AG04450 (cell line): Measurements from ENCODE around the gene MCF2L. TPM values are rescaled to one million over a fixed set of nuclear protein-coding genes. Genes with fewer than 3 reads are reported as not detected.

ENCODE experiments used
- CTCF ChIA-PET: fragments of 300-600, 350-600 bp; formaldehyde crosslinking; extraction: SDS; loops from one replicate; lab custom pipeline; 2022; ENCODE audit warnings: antibody characterized with exemption, inconsistent platforms; lab: Charles Lee
- POLR2A ChIA-PET: fragments of 350-600 bp; formaldehyde crosslinking; extraction: SDS; loops from one replicate; lab custom pipeline; 2021; ENCODE audit warnings: antibody characterized with exemption, inconsistent platforms; lab: Yijun Ruan, JAX
- DNase-seq: peaks from one replicate; pipeline ENCODE4 v3.0.0-alpha.2; 2011; ENCODE audit warnings: low read depth, low spot score
- H3K27ac ChIP-seq: one replicate; pipeline ENCODE4 v1.5.1; 2012; ENCODE audit warnings: low read depth, low read length, control low read depth
- H3K27me3 ChIP-seq: one replicate; pipeline ENCODE4 v1.6.0; 2012; ENCODE audit warnings: low read length; ENCODE audit not compliant: control insufficient read depth, insufficient read depth
- H3K4me3 ChIP-seq: 2 replicates; pipeline ENCODE4 v1.5.1; 2011; ENCODE audit warnings: mild to moderate bottlenecking, low read depth, low read length, control low read depth
- H3K9me3 ChIP-seq: 2 replicates; pipeline ENCODE4 v1.5.1; 2012; ENCODE audit warnings: low read length; ENCODE audit not compliant: control insufficient read depth, insufficient read depth
- CTCF ChIP-seq: IDR thresholded peaks from 2 replicates; pipeline ENCODE4 v1.5.1; 2011; ENCODE audit warnings: low read depth, low read length, control low read depth, inconsistent platforms
- polyA plus RNA-seq: library from polyadenylated mRNA; depleted of rRNA; stranded (reverse); fragments of >200 nt; gene quantifications from 2 replicates; pipeline ENCODE4 v1.2.3, GENCODE V29; 2011

The MCF2L gene
- polyA plus RNA-seq, 1 experiment, result 0.04 TPM

- no peak overlapping the region for H3K27ac ChIP-seq
- ChIA-PET CTCF (no interaction called here), POLR2A (no interaction called here)
- no peak overlapping the region for H3K4me3 ChIP-seq
- H3K27me3 ChIP-seq, result peaks cover 14% of the 10 kb centered on the region
- H3K9me3 ChIP-seq, result no peaks in the 10 kb centered on the region; the same call in 1 of the 2 replicates
- no peak for DNase-seq
- TF ChIP-seq CTCF, result peak; percentile 28
Observed at GRCh38 chr13:113086031-113086750, 117.2 kb downstream of the MCF2L start.

GRCh38 chr13:113086991-113087922 lies 118.2 kb downstream of the MCF2L start:
- H3K27ac ChIP-seq, result no peak overlapping the region
- CTCF ChIA-PET, result no interaction called here
- no peak for DNase-seq
- H3K9me3 ChIP-seq, result no peaks in the 10 kb centered on the region; the same call in 1 of the 2 replicates
- H3K4me3 ChIP-seq, result no peak overlapping the region
- peaks cover 15% of the 10 kb centered on the region for H3K27me3 ChIP-seq
- TF ChIP-seq CTCF, result no peak
- POLR2A ChIA-PET, result no interaction called here

DNA sequence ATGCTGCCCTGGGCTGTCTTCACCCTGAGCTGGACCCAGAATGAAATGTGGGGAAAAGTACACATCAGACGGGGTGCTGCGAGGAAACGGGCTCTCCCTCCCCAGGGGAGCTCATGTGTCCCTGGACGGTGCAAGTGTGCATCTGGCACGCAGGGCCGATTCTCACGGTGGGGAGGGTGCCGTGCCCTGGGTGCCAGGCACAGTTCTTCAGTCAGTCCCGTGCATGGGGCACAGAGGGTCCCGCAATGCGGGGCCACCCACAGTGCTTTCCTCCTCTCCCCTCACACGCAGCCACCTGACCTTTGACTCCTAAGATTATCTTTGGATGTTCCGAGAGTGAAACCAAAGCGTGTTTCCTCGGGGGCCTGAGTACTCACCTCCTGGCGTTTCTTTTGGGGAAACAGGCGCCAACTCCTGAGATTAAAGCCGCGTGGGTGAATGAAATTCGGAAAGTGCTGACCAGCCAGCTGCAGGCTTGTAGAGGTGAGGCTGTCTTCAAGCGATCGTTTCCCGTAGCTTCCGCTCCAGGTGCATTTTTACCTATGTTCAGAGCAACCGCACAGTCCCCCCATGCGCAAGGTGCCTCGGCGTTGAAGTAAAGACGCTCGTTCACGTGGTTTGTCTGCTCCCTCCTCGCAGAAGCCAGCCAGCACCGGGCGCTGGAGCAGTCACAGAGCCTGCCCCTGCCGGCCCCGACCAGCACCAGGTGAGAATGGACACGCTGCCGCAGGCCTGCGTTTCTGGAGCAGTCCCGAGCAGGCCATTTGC lies 119.1 kb downstream of the MCF2L start:
- ChIA-PET POLR2A (no interaction called here), CTCF (no interaction called here)
- H3K4me3 ChIP-seq, result no peak overlapping the region

DNA sequence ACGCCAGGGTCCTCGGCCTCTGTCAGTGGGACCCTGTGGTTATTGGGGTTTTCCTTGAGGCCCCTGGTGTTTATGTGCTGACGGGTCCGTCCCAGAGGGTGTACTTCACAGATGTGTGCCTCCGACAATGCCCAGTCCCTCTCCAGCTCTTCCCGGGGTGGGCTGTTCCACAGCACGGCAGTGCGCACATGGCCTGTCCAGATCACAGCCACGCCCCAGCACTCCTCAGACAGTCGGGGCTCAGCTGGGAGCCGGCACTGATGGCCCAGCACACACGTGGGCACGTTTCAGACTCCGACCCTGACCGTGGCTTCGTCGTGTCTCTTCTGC lies 119.6 kb downstream of the MCF2L start:
- no peak for TF ChIP-seq CTCF
- H3K9me3 ChIP-seq, result no peaks in the 10 kb centered on the region; the same call in 1 of the 2 replicates
- POLR2A ChIA-PET, result no interaction called here
- CTCF ChIA-PET, result interaction anchor here (0.7 kb wide), 1 partner anchor 15 kb away, joined by 3 read pairs; no protein-coding TSS in a partner anchor
- H3K27me3 ChIP-seq, result peaks cover 18% of the 10 kb centered on the region
- DNase-seq, result no peak
- H3K4me3 ChIP-seq, result no peak overlapping the region
- H3K27ac ChIP-seq, result no peak overlapping the region

More for the DNA sequence above, 119.1 kb downstream of the MCF2L start:
- no peak for TF ChIP-seq CTCF
- Histone ChIP-seq H3K27ac (no peak overlapping the region), H3K27me3 (peaks cover 17% of the 10 kb centered on the region), H3K9me3 (no peaks in the 10 kb centered on the region; the same call in 1 of the 2 replicates)
- DNase-seq, result no peak
